Astrocyte of the cerebellum (primary cell): ENCODE data around the gene ADCY3.

ENCODE experiments used
- DNase-seq: peaks from one replicate; pipeline ENCODE4 v3.0.0-alpha.2; 2011; ENCODE audit warnings: low read depth
- H3K4me3 ChIP-seq: 2 replicates; pipeline ENCODE4 v1.5.1; 2011; ENCODE audit warnings: mild to moderate bottlenecking, low read depth, low read length, moderate library complexity
- in situ Hi-C: cut with HindIII; loops from 2 replicates; pipeline ENCODE4 v1.10.0; 2017; ENCODE audit warnings: low sequenced_read_pairs
- TF ChIP-seq, protein P1 (sequence below): IDR thresholded peaks from 2 replicates; pipeline ENCODE4 v1.5.1; 2012; ENCODE audit warnings: low read length, low read depth, moderate library complexity, mild to moderate bottlenecking; ENCODE audit errors: missing control alignments

ADCY3 gene

DNA sequence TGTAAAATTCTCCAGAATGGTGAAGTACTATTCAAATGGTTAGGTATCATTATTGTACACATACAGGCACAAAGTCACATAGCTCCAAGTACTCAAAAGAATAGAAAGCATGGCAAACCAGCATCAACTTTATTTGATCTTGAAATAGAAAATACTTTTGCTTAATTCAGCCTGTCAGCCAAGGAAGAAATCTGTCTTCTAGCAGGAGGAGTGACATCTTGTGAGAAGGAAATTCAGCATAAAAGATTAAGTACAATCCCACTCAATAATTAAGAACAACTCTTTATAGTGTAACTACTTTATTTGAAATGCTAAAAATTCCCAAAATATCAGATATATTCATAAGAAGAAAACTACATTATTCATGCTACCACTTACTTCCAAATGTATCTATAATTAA lies 35.9 kb upstream of the ADCY3 start:
- TF ChIP-seq, protein P1, sequence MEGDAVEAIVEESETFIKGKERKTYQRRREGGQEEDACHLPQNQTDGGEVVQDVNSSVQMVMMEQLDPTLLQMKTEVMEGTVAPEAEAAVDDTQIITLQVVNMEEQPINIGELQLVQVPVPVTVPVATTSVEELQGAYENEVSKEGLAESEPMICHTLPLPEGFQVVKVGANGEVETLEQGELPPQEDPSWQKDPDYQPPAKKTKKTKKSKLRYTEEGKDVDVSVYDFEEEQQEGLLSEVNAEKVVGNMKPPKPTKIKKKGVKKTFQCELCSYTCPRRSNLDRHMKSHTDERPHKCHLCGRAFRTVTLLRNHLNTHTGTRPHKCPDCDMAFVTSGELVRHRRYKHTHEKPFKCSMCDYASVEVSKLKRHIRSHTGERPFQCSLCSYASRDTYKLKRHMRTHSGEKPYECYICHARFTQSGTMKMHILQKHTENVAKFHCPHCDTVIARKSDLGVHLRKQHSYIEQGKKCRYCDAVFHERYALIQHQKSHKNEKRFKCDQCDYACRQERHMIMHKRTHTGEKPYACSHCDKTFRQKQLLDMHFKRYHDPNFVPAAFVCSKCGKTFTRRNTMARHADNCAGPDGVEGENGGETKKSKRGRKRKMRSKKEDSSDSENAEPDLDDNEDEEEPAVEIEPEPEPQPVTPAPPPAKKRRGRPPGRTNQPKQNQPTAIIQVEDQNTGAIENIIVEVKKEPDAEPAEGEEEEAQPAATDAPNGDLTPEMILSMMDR: no peak
- H3K4me3 ChIP-seq: no peak overlapping the region
- in situ Hi-C loops: no loop called here
- DNase-seq: no peak

DNA sequence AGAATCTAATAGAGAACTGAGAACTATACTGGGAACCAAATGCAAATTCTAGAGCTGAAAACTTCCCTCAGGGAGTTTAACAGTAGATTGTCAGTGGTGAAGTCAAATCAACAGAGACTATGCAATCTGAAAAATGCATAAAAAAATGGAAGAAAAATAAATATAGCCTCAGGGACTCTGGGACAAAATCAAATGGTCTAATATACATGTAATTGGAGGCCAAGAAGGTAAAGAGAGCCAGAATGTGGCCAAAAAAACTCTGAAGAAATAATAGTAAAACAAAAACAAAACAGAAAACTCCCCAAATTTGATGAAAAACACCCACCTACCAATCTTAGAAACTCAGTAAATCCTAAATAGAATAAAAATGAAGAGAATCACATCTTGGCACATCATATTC lies 35.2 kb upstream of the ADCY3 start:
- no peak for DNase-seq
- TF ChIP-seq, protein P1: no peak
- no peak overlapping the region for H3K4me3 ChIP-seq
- in situ Hi-C loops: no loop called here

DNA sequence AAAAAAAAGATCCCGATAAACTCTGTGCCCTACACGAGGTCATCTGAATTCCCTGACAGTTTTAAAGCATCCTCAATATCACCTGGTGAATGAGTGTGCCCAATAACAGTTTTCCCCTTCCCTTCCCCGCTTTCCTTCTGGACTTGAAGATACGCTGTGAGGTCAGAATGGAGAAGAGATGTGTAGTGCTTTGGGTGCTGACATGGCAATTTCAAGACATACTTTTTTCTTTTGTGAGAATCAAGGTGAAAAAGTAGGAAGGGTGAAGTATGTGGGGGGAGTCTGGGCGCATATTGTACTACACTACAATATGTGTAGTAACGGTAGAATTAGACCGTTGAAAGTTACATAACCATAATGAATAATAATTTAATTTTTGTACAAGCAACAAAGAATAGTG lies 30.1 kb upstream of the ADCY3 start:
- in situ Hi-C loops: no loop called here
- TF ChIP-seq, protein P1: no peak
- DNase-seq: no peak
- no peak overlapping the region for H3K4me3 ChIP-seq

DNA sequence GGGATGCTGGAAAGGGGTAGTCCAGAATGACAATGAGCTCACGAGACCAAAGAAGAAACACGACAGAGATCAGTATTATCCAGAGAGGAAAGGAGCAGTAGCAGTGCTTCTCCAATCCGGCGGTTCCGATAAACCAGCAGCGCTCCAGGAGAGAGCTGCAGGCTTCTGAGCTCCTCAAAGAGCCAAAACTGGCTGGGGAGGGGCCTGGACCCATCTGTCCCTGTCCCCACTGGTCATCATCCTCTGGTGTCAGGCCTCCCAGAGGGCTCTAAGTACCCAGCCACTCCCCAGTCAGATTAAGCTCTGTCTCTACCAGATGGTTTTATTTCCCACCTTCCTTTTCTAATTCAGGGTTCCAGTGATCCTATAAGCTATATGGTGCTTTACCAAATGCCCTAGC lies 28.5 kb upstream of the ADCY3 start:
- no peak overlapping the region for H3K4me3 ChIP-seq
- TF ChIP-seq, protein P1: no peak
- DNase-seq: no peak
- in situ Hi-C loops: no loop called here

DNA sequence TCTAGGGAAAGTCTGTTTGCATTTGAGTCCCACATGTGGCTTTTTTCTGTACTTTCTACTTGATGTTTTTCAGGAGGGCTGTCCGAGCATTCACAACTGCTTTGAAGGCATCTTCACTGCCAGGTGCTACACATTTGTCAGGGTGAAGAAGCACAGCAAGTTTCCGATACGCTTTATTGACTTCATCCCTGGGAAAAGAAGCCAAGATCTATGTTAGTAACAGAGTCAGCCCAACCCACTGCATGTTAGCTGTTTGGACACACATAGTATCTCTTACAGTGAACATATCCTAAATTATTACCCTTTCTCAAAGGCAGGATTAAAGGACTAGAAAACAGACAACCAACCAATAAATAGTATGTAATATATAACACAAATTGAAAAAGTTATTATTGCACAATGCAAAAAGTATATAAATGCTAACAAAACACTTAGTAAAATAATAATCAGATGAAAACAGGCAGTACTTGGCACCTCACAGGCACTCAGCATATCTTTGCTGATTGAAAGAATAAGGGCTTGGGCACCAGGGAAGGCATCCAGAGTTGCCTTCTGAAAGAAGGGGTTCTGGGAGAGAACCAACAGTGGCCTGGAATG lies 27.6 kb upstream of the ADCY3 start:
- in situ Hi-C loops: no loop called here
- DNase-seq: no peak
- no peak overlapping the region for H3K4me3 ChIP-seq
- TF ChIP-seq, protein P1: no peak

DNA sequence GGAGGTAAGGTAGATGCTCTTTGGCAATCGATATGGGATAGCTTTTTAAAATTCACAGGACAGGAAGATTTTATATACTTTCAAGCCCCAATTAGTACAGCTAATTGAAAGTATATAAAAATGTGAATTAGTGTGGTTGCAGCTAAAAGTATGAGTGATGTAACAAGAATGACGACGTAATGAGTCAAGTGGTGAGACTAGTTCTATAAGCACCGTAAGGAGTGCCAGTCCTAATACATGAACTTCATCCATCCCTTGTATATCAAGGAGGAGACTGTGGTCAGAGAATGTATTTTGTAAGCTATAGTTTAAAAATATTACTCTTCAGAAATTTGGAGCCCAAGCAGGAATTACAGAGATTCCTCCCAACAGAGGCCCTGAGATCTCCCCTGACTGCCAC lies 25.9 kb upstream of the ADCY3 start:
- DNase-seq: no peak
- TF ChIP-seq, protein P1: no peak
- in situ Hi-C loops: no loop called here
- H3K4me3 ChIP-seq: no peak overlapping the region

DNA sequence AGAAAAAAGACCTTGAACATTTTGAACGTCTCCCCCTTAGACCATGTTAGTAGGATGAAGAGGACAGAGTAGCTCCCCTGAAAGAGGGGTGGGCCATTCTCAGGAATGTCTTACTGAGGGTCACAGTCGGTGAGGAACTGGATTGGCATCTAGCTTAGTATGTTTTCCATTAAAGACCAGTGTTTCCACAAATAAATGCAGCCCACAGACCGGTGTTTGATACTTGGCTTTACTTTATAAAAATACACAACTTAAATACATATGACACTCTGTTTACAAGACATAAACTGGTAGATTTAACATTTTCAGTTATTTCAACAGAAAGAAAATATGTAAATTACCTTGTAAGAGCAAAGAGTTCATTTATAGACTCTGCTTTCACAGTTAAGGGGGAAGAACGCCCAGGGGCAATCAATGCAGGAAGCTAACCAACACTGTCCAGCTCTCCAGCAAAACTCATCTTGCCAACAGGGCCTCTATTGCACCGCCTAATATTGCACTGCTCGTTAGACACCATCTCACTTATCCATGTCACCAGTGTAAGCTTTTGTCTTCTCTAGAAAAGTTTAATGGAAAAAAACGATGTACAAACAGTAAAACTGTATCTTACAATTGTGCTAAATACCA lies 23.5 kb upstream of the ADCY3 start:
- no peak overlapping the region for H3K4me3 ChIP-seq
- no peak for DNase-seq
- in situ Hi-C loops: no loop called here
- TF ChIP-seq, protein P1: no peak
